Type B pancreatic cell (in vitro differentiated cells): ENCODE results near the gene SLC44A5. TPM values are rescaled to one million over a fixed set of nuclear protein-coding genes. Genes with fewer than 3 reads are reported as not detected.
"Not testable (repeated sequence)": the region's sequence is repeated elsewhere in the genome, so short reads cannot be mapped to it uniquely, and the experiment has no call there.

ENCODE experiments used
- DNase-seq: peaks from one replicate; pipeline ENCODE4 v3.0.0; 2021; ENCODE audit warnings: mixed read lengths; ENCODE audit not compliant: unreplicated experiment; ENCODE audit errors: extremely low spot score
- H3K27ac Mint-ChIP-seq: 2 replicates; pipeline ENCODE4 v1.8.0; 2021; ENCODE audit warnings: mild to moderate bottlenecking, mixed read lengths
- H3K27me3 Mint-ChIP-seq: 2 replicates; pipeline ENCODE4 v1.8.0; 2021; ENCODE audit warnings: mixed read lengths
- H3K36me3 Mint-ChIP-seq: 2 replicates; pipeline ENCODE4 v1.8.0; 2021; ENCODE audit warnings: mixed read lengths
- H3K4me1 Mint-ChIP-seq: one replicate; pipeline ENCODE4 v1.8.0; 2021; ENCODE audit warnings: mixed read lengths; ENCODE audit not compliant: unreplicated experiment
- H3K4me3 Mint-ChIP-seq: 2 replicates; pipeline ENCODE4 v1.8.0; 2021; ENCODE audit warnings: mild to moderate bottlenecking, mixed read lengths
- H3K9me3 Mint-ChIP-seq: 2 replicates; pipeline ENCODE4 v1.8.0; 2021; ENCODE audit warnings: mixed read lengths
- total RNA-seq: library from RNA; stranded (reverse); gene quantifications from 2 replicates; pipeline ENCODE4 v1.2.1, GENCODE V29; 2021; ENCODE audit warnings: low replicate concordance
- TF ChIP-seq, protein P1 (sequence below): fragments of 200-600 bp; sonication (generic); conservative IDR thresholded peaks from 2 replicates; pipeline ENCODE4 v1.5.0; 2021; ENCODE audit warnings: antibody characterized with exemption, mild to moderate bottlenecking

The SLC44A5 gene
- total RNA-seq, 1 donor from 2014 or later, result 2.4 TPM

DNA sequence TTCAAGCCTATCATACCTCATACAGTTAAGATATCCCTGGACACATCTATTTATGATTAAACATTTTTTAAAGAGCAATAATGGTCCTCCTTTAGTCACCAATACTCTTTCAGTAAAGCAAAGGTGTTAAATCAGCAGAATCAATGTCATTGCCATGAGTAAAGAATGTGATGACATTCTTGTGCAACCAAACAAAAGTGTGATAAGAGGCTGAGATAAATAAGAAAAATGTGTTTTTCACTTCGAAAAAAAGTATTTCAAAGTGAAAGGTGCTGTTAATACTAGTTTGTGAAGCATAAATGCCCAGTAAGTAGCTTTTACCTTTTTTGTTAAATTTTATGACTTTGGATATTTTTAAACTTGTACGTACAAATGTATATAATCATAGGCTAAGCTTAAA is 8.4 kb downstream of the SLC44A5 start:
- DNase-seq, result no peak
- Mint-ChIP-seq H3K4me3 (no peak overlapping the region), H3K9me3 (no peaks in the 10 kb centered on the region), H3K36me3 (no peaks in the 10 kb centered on the region), H3K27ac (no peak overlapping the region), H3K27me3 (peaks cover 13% of the 10 kb centered on the region), H3K4me1 (no peaks in the 10 kb centered on the region)
- TF ChIP-seq, protein P1, sequence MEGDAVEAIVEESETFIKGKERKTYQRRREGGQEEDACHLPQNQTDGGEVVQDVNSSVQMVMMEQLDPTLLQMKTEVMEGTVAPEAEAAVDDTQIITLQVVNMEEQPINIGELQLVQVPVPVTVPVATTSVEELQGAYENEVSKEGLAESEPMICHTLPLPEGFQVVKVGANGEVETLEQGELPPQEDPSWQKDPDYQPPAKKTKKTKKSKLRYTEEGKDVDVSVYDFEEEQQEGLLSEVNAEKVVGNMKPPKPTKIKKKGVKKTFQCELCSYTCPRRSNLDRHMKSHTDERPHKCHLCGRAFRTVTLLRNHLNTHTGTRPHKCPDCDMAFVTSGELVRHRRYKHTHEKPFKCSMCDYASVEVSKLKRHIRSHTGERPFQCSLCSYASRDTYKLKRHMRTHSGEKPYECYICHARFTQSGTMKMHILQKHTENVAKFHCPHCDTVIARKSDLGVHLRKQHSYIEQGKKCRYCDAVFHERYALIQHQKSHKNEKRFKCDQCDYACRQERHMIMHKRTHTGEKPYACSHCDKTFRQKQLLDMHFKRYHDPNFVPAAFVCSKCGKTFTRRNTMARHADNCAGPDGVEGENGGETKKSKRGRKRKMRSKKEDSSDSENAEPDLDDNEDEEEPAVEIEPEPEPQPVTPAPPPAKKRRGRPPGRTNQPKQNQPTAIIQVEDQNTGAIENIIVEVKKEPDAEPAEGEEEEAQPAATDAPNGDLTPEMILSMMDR, result no peak

DNA sequence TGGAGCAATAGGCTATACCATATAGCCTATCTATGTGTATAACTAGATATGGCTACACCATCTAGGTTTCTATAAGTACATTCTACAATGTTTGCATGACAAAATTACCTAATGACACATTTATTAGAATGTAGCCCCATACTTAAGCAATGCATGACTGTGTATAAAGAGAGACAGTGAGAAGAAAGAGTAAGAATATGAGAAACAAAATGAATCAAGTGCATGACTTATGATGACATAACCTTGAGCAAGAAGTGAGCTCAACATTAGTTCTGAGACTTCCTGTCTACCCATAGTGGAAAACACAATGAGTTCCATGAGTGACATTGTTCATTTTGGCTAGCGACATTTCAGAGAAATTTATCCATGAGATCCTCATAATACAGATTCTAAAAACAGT is 10.1 kb downstream of the SLC44A5 start:
- no peak overlapping the region for H3K27ac Mint-ChIP-seq
- no peak for DNase-seq
- TF ChIP-seq, protein P1, result no peak
- H3K36me3 Mint-ChIP-seq, result no peaks in the 10 kb centered on the region
- no peaks in the 10 kb centered on the region for H3K9me3 Mint-ChIP-seq
- no peak overlapping the region for H3K4me3 Mint-ChIP-seq
- H3K27me3 Mint-ChIP-seq, result peaks cover 5% of the 10 kb centered on the region
- no peaks in the 10 kb centered on the region for H3K4me1 Mint-ChIP-seq

DNA sequence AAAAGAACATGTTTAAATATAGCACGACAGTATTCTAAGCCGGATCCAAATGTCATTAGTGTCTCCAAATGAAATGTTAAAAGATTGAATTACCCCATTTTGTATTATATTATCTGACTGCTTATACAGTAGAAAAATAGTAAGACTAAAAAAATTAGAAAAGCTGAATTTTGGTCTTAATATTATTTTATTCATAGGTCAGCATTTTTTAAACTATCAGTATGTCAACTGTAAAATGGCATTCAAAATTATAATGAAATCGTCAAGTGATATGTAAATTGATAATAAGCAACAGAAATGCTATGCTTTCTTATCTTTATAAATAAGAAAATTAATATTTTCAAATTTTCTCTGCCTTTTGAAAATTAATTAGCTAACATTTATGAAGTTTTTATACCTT is 16.6 kb downstream of the SLC44A5 start:
- TF ChIP-seq, protein P1, result no peak
- Mint-ChIP-seq H3K27me3 (peaks cover 3% of the 10 kb centered on the region), H3K9me3 (peaks cover 5% of the 10 kb centered on the region), H3K4me3 (no peak overlapping the region), H3K27ac (no peak overlapping the region), H3K4me1 (no peaks in the 10 kb centered on the region), H3K36me3 (no peaks in the 10 kb centered on the region)
- DNase-seq, result no peak

DNA sequence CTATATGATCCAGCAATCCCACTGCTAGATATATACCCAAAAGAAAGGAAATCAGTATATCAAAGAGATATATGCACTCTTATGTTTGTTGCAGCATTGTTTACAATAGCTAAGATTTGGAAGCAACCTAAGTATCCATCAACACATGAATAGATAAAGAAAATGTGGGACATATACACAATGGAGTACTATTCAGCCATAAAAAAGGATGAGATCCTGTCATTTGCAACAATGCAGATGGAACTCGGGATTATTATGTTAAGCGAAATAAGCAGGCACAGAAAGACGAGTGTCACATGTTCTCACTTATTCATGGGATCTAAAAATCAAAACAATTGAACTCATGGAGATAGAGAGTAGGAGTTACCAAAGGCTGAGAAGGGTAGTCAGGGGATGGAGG is 17.5 kb downstream of the SLC44A5 start:
- not testable (repeated sequence) for H3K9me3 Mint-ChIP-seq, H3K4me3 Mint-ChIP-seq, DNase-seq, H3K4me1 Mint-ChIP-seq, H3K27me3 Mint-ChIP-seq, H3K36me3 Mint-ChIP-seq, H3K27ac Mint-ChIP-seq

DNA sequence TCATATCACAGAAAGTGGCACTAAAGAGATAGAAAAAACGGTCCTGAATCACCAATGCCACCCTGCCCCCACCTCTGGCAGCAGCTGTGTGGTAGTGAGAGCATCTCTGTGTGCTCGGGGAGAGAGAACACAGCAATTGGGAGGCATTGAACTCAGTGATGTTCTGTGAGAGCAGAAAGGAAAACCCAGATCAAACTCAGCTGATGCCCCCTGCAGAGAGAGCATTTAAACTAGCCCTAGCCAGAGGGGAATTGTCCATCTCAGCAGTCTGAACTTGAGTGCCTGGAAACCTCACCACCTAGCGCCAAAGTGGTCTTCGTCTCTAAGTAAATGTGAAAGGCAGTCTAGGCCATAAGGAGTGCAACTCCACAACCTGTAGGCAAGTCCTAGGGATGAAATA is 21.3 kb downstream of the SLC44A5 start:
- Mint-ChIP-seq H3K4me3 (no peak overlapping the region), H3K4me1 (no peaks in the 10 kb centered on the region), H3K27ac (no peak overlapping the region), H3K36me3 (no peaks in the 10 kb centered on the region), H3K9me3 (peaks cover 5% of the 10 kb centered on the region), H3K27me3 (peaks cover 3% of the 10 kb centered on the region)
- DNase-seq, result no peak
- TF ChIP-seq, protein P1, result no peak

DNA sequence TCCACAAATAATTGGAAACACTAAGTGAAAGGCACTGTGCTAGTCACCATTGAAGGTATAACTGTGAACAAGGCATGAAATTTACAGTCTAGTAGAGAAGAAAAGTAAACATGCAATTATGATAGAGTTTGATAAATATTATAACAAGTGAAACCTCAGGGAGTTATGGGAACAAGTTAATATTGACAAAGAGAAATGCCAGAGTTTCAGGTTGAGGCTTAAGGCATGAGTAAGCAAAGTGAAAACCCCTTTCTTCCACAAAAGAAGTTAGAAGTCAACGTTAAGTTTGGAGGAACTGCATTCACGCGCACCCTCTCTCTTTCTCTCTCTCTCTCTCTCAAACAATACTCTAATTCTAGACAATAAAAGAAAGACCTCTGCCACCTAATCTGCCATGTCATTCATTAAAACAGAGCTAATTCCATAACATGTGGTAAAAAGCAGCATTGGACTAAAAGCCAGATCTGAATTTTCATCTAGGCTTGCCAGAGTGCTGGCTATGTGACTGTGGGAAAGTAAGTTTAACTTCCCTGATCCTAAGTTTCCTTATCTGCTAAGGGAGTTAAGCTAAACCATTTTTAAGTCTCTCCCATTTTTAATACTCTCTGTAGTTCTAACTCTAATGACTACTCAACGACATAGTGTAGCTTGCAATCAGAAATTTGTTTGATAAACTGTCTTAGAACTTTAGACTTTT is 22.0 kb downstream of the SLC44A5 start:
- peaks cover 5% of the 10 kb centered on the region for H3K9me3 Mint-ChIP-seq
- no peak for DNase-seq
- H3K27ac Mint-ChIP-seq, result no peak overlapping the region

More for the DNA sequence above, 22.0 kb downstream of the SLC44A5 start:
- peaks cover 3% of the 10 kb centered on the region for H3K27me3 Mint-ChIP-seq
- H3K4me3 Mint-ChIP-seq, result no peak overlapping the region
- TF ChIP-seq, protein P1, result no peak
- H3K36me3 Mint-ChIP-seq, result no peaks in the 10 kb centered on the region
- no peaks in the 10 kb centered on the region for H3K4me1 Mint-ChIP-seq
